H1 (cell line): Measurements from ENCODE around the gene ELOVL4.

Experiments used
- KDM1A ChIP-seq: fragments of 200-600, 300-600 bp; sonication (generic); IDR thresholded peaks from 2 replicates; pipeline ENCODE4 v1.7.1; 2016; ENCODE audit warnings: mild to moderate bottlenecking, low read length, borderline replicate concordance
- SIX5 ChIP-seq: IDR thresholded peaks from 2 replicates; pipeline ENCODE4 v1.6.1; 2011; ENCODE audit warnings: mild to moderate bottlenecking, low read depth, low read length
- TF ChIP-seq, protein P1 (sequence below), 3 experiments: IDR thresholded peaks; 1 replicate in 2 of 3; 2 replicates in 1 of 3; pipeline versions ENCODE4 v1.5.1 to v1.6.1; 2011; ENCODE audit warnings: low read length in 3 of 3, mild to moderate bottlenecking in 3 of 3, inconsistent platforms in 2 of 3, low read depth in 1 of 3, moderate library complexity in 1 of 3; ENCODE audit not compliant: insufficient read depth in 1 of 3; ENCODE audit errors: control extremely low read depth in 1 of 3

DNA sequence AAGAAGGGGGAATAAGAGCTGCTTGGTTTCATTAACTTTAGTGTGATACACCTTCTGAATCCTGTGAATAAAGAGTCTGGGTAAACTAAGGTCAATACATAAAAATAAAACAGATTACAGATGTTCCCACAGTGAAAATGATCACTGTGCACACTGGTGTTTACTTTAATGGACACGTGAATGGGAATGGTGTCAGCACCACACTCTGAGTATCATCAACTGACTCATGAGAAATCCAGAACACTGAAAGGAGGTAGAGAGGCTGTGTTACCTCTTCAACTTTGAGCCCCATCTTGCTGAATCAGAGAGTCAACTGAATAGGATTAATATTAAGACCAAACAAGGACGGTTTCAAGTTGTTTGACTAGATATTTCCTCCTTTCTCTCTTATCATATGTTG, 75.0 kb downstream of the ELOVL4 start:
- TF ChIP-seq KDM1A = no peak
- no peak for TF ChIP-seq SIX5
- TF ChIP-seq, protein P1, sequence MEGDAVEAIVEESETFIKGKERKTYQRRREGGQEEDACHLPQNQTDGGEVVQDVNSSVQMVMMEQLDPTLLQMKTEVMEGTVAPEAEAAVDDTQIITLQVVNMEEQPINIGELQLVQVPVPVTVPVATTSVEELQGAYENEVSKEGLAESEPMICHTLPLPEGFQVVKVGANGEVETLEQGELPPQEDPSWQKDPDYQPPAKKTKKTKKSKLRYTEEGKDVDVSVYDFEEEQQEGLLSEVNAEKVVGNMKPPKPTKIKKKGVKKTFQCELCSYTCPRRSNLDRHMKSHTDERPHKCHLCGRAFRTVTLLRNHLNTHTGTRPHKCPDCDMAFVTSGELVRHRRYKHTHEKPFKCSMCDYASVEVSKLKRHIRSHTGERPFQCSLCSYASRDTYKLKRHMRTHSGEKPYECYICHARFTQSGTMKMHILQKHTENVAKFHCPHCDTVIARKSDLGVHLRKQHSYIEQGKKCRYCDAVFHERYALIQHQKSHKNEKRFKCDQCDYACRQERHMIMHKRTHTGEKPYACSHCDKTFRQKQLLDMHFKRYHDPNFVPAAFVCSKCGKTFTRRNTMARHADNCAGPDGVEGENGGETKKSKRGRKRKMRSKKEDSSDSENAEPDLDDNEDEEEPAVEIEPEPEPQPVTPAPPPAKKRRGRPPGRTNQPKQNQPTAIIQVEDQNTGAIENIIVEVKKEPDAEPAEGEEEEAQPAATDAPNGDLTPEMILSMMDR (IDR thresholded peaks at IDR 0.05; ENCODE audit: control extremely low read depth in 1 of 3, insufficient read depth in 1 of 3, low read depth in 1 of 3, low read length in 3 of 3) = no peak
